Testis (tissue), 3 donors: Measurements from ENCODE around the gene ADK. TPM values are rescaled to one million over a fixed set of nuclear protein-coding genes. Genes with fewer than 3 reads are reported as not detected.

Experiments
- DNase-seq: peaks from one replicate; pipeline ENCODE4 v3.0.0-alpha.2; 2019
- H3K27ac ChIP-seq, 2 donors: fragments of 200-600 bp; sonication (generic); one replicate each; pipeline ENCODE4 v1.5.1; 2019
- H3K27me3 ChIP-seq: fragments of 200-600 bp; sonication (generic); one replicate; pipeline ENCODE4 v1.5.1; 2019
- H3K36me3 ChIP-seq: fragments of 200-600 bp; sonication (generic); one replicate; pipeline ENCODE4 v1.5.1; 2017; ENCODE audit warnings: low read depth; ENCODE audit errors: missing control alignments
- H3K4me1 ChIP-seq: fragments of 200-600 bp; sonication (generic); one replicate; pipeline ENCODE4 v1.5.1; 2019
- H3K4me3 ChIP-seq, 2 donors: fragments of 200-600 bp; sonication (generic); one replicate each; pipeline ENCODE4 v1.5.1; 2017 to 2019
- H3K9me3 ChIP-seq: fragments of 200-600 bp; sonication (generic); one replicate; pipeline ENCODE4 v1.5.1; 2017
- CTCF ChIP-seq, 3 experiments: fragments of 450-650 bp in 2 of 3; fragments of 200-600 bp in 1 of 3; sonication (generic) in 1 of 3; IDR thresholded peaks; one replicate each; pipeline ENCODE4 v1.5.1; 2016 to 2019; ENCODE audit warnings: antibody characterized with exemption in 3 of 3, mild to moderate bottlenecking in 2 of 3, moderate library complexity in 1 of 3
- POLR2A ChIP-seq: fragments of 450-650 bp; IDR thresholded peaks from one replicate; pipeline ENCODE4 v1.6.1; 2017; ENCODE audit warnings: antibody characterized with exemption, mild to moderate bottlenecking, moderate library complexity
- WGBS, 2 donors: methylation state at CpG; one replicate each; pipeline ENCODE4 v1.1.5; 2018; 5-methylcytosine and 5-hydroxymethylcytosine counted together
- intact Hi-C: fragments of 100-400 bp; cut with DNase I; formaldehyde crosslinking; loops from one replicate; pipeline ENCODE4 v1.15.1; 2023; ENCODE audit warnings: low total_unique reads
- polyA plus RNA-seq: library from polyadenylated mRNA; stranded (reverse); fragments of 350-450 nt; fragmentation: Illumina TruSeq; extraction: RNeasy Lipid Tissue Mini Kit (QIAGEN cat#74804); gene quantifications from one replicate; pipeline ENCODE4 v1.2.3, GENCODE V29; 2014; ENCODE audit warnings: low read depth, low replicate concordance; ENCODE audit not compliant: insufficient read depth
- total RNA-seq, 2 donors: library from RNA; depleted of rRNA; stranded (reverse); fragments of >200 nt; gene quantifications; one replicate each; pipeline ENCODE4 v1.2.3, GENCODE V29; 2016

Gene ADK
- total and polyA plus RNA-seq, 3 donors from 2014 or later = 23.3 to 61.8 (median 55.3) TPM

- 74 to 78% methylated on average over 6 of the region's 6 CpGs for WGBS, 2 donors
- no peak overlapping the region for H3K4me3 ChIP-seq
- DNase-seq = no peak
- H3K9me3 ChIP-seq = no peaks in the 10 kb centered on the region
- TF ChIP-seq CTCF (IDR thresholded peaks at IDR 0.05) (no peak), POLR2A (no peak)
- peak overlapping the region; percentile 44 to 56 for H3K27ac ChIP-seq
- H3K27me3 ChIP-seq = no peaks in the 10 kb centered on the region
- H3K36me3 ChIP-seq = no peaks in the 10 kb centered on the region
- H3K4me1 ChIP-seq = peaks cover 7% of the 10 kb centered on the region
- intact Hi-C loops = no loop called here
These were observed 124.8 kb downstream of the ADK start for GRCh38 chr10:74275755-74276290.

GRCh38 chr10:74276416-74276815, 125.4 kb downstream of the ADK start:
- TF ChIP-seq CTCF (IDR thresholded peaks at IDR 0.05) (no peak), POLR2A (no peak)
- Histone ChIP-seq H3K9me3 (no peaks in the 10 kb centered on the region), H3K36me3 (no peaks in the 10 kb centered on the region), H3K4me3 (no peak overlapping the region), H3K4me1 (peaks cover 7% of the 10 kb centered on the region), H3K27ac (peak overlapping the region in 1 of 2 donors; percentile 30), H3K27me3 (no peaks in the 10 kb centered on the region)
- no peak for DNase-seq
- intact Hi-C loops = no loop called here

GRCh38 chr10:74282151-74282847, 131.3 kb downstream of the ADK start:
- H3K27me3 ChIP-seq = no peaks in the 10 kb centered on the region
- no peaks in the 10 kb centered on the region for H3K9me3 ChIP-seq
- H3K4me3 ChIP-seq = no peak overlapping the region
- DNase-seq = no peak
- intact Hi-C loops = no loop called here
- no peak overlapping the region for H3K27ac ChIP-seq
- no peak for TF ChIP-seq POLR2A
- no peak for TF ChIP-seq CTCF (IDR thresholded peaks at IDR 0.05)
- no peaks in the 10 kb centered on the region for H3K36me3 ChIP-seq
- WGBS, 2 donors = 83 to 86% methylated on average over 4 of the region's 4 CpGs
- no peaks in the 10 kb centered on the region for H3K4me1 ChIP-seq

- H3K27me3 ChIP-seq = no peaks in the 10 kb centered on the region
- 81 to 87% methylated on average over 2 of the region's 2 CpGs for WGBS, 2 donors
- no peak for DNase-seq
- no peak overlapping the region for H3K4me3 ChIP-seq
- TF ChIP-seq CTCF (IDR thresholded peaks at IDR 0.05) = no peak
- TF ChIP-seq POLR2A = no peak
- H3K4me1 ChIP-seq = no peaks in the 10 kb centered on the region
- no peak overlapping the region for H3K27ac ChIP-seq
- intact Hi-C loops = no loop called here
- H3K9me3 ChIP-seq = no peaks in the 10 kb centered on the region
- no peaks in the 10 kb centered on the region for H3K36me3 ChIP-seq
These were observed 131.8 kb downstream of the ADK start for GRCh38 chr10:74282848-74283210.

GRCh38 chr10:74289188-74289587, 138.2 kb downstream of the ADK start:
- no peaks in the 10 kb centered on the region for H3K27me3 ChIP-seq
- TF ChIP-seq CTCF (IDR thresholded peaks at IDR 0.05) = no peak
- no peak for TF ChIP-seq POLR2A
- no peaks in the 10 kb centered on the region for H3K9me3 ChIP-seq
- no peaks in the 10 kb centered on the region for H3K36me3 ChIP-seq
- H3K4me1 ChIP-seq = no peaks in the 10 kb centered on the region
- peak overlapping the region in 1 of 2 donors; percentile 5 for H3K27ac ChIP-seq
- no peak overlapping the region for H3K4me3 ChIP-seq
- intact Hi-C loops = no loop called here
- WGBS, 2 donors = 84 to 92% methylated on average over 3 of the region's 3 CpGs
- no peak for DNase-seq
